HK-2 (cell line): ENCODE data around the gene C10orf120.

Source experiments
- DNase-seq: peaks from one replicate; pipeline ENCODE4 v3.0.0-alpha.2; 2018; ENCODE audit not compliant: unreplicated experiment

Gene C10orf120

GRCh38 chr10:122703483-122704448 lies 4.1 kb upstream of the C10orf120 start:
- DNase-seq: peak; percentile 74

GRCh38 chr10:122702275-122702674 lies 2.6 kb upstream of the C10orf120 start:
- no peak for DNase-seq

GRCh38 chr10:122701652-122702051 lies 2.0 kb upstream of the C10orf120 start:
- no peak for DNase-seq

DNA sequence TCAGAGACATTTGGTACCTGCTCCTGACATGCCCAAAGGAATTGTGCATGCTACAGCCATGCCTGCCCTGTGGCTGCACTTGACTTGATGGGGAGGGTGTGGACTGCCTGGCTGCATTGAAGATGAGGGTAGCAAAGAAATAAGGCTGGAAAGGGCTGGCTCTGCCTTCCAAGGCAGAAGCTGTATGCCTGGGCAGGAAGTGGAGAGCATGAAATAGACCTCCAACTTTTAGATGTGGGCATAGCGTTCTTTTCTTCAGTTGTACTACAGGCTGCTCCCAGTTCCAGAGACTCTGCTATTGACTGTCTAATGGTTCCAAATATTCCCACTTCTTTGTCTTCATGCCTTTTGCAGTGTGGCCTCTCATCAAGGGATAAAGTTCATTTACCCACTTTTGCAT lies 3.0 kb downstream of the C10orf120 start:
- no peak for DNase-seq

GRCh38 chr10:122692744-122693143 lies 6.9 kb downstream of the C10orf120 start:
- DNase-seq: no peak

DNA sequence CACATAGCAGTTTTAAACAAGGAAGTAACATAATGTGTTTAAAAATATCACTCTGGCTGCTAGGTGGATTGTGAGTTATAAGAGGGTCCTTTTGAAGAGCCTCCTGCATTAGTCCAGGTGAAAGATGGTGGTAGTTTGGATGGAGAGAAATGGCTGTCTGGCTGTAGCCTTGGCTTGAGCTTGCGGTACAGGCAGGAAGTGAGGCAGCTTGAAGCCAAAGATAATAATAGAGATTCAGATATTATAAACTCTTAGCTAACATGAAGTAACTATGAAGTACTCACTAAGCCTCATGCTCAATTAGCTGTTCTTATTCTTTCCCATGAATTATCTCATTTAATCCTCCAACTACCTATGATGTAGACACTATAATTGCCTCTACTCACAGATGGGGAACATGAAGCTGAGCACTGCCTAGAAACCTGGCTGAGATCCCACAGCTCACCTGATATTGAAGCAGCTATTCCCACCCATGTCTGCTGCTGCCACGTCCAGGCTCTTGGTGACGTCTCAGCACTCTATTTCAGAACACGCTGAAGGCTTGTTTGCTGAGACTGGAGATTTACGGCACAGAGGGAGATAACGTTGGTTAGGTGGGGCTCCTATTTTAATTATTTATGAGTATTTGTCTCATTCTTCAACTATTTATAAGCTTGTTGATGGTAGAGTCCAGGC lies 10.4 kb downstream of the C10orf120 start:
- no peak for DNase-seq

- DNase-seq: no peak
These were observed 11.2 kb downstream of the C10orf120 start for GRCh38 chr10:122688293-122688989.

- DNase-seq: no peak
These were observed 17.1 kb downstream of the C10orf120 start for GRCh38 chr10:122682522-122682921.

DNA sequence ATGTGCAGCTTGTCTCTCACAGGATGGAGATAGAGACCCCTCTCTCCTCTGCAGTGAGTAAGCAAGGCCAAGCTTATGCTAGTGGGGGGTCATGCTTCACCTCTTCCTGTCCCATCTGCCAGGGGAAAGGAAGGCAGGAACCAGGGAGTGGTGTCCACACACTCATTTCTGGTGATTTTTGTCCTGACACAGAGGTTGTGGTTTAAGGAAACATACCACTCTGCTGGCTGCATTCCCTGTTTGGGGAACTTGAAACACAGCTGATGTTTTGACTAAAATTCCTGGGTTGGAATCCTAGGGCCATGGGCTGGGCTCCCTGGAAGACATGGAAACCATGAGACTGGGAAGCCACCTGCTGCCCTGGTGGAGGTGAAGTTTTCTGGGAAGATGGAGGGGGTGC lies 21.4 kb downstream of the C10orf120 start:
- DNase-seq: no peak

DNA sequence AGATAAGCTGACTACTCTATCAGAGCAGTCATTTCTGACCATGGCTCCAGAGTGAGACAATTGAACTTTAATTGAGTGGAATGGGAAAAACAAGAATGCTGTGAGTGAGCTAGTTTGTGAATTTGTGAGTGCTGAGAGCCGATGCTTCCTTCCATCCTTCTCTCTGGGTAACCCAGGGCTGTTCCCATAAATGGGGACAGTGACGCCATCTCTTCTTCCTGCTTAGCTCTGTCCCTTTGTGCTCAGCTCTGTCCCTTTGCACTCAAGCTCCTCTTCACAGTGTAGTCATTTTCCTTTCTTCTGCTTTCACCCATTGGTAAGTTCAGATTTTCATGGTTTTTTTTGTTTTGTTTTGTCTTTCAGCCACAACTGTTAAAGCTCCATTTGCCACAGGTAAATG lies 24.4 kb downstream of the C10orf120 start:
- no peak for DNase-seq

GRCh38 chr10:122674781-122675180 lies 24.9 kb downstream of the C10orf120 start:
- no peak for DNase-seq

DNA sequence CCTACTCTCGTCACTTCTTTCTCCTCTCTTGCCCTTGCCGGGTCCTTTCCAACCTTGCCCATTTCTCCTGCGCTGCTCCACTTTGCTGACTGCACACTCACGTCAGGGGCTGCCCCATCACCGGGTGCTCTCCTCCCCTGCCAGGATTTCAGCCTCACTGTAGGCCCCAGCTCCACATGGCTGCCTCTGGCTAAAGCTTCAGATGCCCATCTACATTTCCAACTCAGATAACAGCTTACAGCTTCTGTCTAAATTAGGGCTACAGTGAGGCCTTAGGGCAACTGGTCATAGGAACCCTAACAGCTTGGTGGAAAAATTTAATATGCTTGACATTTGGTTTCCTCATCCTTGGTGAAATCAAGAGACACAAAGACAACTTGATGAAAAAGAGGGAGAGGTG lies 25.9 kb downstream of the C10orf120 start:
- no peak for DNase-seq

GRCh38 chr10:122673269-122673668 lies 26.4 kb downstream of the C10orf120 start:
- DNase-seq: no peak

- DNase-seq: no peak
These were observed 27.0 kb downstream of the C10orf120 start for GRCh38 chr10:122672655-122673054.

GRCh38 chr10:122671355-122671754 lies 28.3 kb downstream of the C10orf120 start:
- DNase-seq: no peak

DNA sequence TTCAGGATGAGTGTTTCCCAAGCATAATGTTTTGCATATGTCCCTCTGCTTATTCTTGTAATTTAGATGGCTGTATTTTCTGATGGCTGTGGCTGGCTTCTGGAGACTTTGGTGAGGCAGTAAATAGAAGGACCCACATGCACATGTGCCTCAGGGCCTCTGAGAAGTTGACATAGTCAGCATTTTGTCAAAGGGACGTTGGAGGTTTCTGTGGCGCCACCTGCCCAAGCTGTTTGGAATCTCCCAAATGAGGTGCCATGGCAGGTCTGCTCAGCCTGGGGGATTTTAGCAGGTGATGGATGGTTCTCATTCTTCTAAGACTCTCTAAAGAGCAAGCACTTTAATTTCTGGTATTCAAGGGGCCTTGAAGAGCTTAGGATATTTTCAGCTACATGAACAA lies 29.8 kb downstream of the C10orf120 start:
- no peak for DNase-seq

GRCh38 chr10:122669045-122669444 lies 30.6 kb downstream of the C10orf120 start:
- DNase-seq: no peak

- DNase-seq: no peak
These were observed 33.7 kb downstream of the C10orf120 start for GRCh38 chr10:122665946-122666345.

DNA sequence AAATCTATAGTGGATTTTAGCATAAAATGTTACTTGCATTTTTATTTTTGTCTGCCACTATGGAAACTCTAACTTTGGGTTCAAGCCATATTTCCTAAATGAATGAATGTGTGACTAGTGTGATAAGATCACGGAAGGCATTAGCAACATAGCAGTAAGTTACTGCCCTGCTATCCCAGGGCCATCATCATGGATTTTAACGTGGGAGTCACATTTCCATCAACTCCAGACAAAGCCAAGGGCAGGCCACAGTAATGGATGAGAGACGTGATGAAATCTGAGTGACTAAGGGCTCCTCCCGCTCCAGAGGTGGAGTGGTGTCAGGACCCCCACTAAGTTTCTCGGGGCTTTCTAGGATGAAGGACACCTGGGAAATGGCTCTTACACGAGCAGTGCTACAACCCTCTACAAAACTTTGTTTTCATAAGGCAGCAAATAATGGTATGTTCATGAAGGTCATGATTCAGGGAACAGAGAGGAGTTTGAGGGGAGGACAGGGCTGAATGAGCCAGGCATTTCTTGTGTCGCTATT lies 34.3 kb downstream of the C10orf120 start:
- no peak for DNase-seq

- no peak for DNase-seq
These were observed 35.1 kb downstream of the C10orf120 start for GRCh38 chr10:122664501-122664900.

GRCh38 chr10:122663516-122664130 lies 36.0 kb downstream of the C10orf120 start:
- DNase-seq: no peak

DNA sequence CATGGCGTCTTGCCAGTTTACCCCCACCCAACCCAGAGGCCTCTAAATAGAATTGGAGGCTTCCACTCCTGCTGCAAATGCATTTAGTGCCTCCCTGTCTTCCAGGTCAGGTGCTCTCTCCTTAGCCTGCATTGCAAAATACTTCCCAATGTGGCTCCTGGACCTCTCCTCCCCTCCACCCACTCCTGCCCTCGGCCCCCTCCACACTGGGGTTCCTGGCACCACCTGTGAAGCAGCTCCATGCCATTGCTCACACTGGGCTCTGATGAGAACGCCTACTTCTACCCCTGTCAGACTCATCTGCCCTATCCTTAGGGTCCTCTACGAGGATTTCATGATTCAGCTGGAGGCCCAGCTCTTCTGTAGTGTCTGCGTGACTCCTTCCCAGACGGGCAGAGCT lies 37.4 kb downstream of the C10orf120 start:
- no peak for DNase-seq
